Fibroblast of villous mesenchyme (primary cell): Measurements from ENCODE around the gene KRTAP10-5. TPM values are rescaled to one million over a fixed set of nuclear protein-coding genes. Genes with fewer than 3 reads are reported as not detected.
"Not testable (repeated sequence)": the region's sequence is repeated elsewhere in the genome, so short reads cannot be mapped to it uniquely, and the experiment has no call there.

Experiments
- DNase-seq: peaks from one replicate; pipeline ENCODE4 v3.0.0-alpha.2; 2010; ENCODE audit warnings: low read depth
- H3K4me3 ChIP-seq: 2 replicates; pipeline ENCODE4 v1.5.1; 2011; ENCODE audit warnings: low read depth, mild to moderate bottlenecking, low read length
- total RNA-seq: library from RNA; depleted of rRNA; stranded (reverse); fragments of >200 nt; gene quantifications from 2 replicates; pipeline ENCODE4 v1.2.3, GENCODE V29; 2012
- TF ChIP-seq, protein P1 (sequence below): IDR thresholded peaks from 2 replicates; pipeline ENCODE4 v1.5.1; 2012; ENCODE audit warnings: low read depth, mild to moderate bottlenecking, low read length; ENCODE audit not compliant: insufficient read depth

KRTAP10-5 gene, protein sequence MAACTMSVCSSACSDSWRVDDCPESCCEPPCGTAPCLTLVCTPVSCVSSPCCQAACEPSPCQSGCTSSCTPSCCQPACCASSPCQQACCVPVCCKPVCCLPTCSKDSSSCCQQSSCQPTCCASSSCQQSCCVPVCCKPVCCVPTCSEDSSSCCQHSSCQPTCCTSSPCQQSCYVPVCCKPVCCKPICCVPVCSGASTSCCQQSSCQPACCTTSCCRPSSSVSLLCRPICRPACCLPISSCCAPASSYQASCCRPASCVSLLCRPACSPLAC
- total RNA-seq = not detected in 2 replicates

DNA sequence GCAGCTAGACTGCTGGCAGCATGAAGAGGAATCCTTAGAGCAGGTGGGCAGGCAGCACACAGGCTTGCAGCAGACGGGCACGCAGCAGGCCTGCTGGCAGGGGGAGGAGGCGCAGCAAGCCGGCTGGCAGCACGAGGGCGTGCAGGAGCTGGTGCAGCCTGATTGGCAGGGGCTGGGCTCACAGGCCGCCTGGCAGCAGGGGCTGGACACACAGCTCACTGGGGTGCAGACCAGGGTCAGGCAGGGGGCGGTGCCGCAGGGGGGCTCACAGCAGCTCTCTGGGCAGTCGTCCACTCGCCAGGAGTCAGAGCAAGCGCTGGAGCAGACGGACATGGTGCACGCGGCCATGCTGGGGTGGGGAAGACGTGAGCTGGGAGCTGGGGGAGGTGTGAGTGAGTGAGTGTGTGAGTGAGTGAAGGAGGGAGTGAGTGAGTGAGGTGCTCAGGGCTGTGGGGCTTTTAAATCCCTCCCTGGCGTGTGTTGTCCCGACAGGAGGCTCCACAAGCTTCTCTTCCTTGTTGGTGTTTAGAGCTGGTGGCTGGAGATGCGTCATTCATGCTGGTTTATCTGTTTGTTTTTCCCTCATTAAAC, at the start of gene KRTAP10-5:
Gene KRTAP10-5, minus strand, starts transcription at position 374 of the 591 bp plus-strand sequence. Its CDS starts 26 bp downstream, at position 348.
- H3K4me3 ChIP-seq, DNase-seq: not testable (repeated sequence)

DNA sequence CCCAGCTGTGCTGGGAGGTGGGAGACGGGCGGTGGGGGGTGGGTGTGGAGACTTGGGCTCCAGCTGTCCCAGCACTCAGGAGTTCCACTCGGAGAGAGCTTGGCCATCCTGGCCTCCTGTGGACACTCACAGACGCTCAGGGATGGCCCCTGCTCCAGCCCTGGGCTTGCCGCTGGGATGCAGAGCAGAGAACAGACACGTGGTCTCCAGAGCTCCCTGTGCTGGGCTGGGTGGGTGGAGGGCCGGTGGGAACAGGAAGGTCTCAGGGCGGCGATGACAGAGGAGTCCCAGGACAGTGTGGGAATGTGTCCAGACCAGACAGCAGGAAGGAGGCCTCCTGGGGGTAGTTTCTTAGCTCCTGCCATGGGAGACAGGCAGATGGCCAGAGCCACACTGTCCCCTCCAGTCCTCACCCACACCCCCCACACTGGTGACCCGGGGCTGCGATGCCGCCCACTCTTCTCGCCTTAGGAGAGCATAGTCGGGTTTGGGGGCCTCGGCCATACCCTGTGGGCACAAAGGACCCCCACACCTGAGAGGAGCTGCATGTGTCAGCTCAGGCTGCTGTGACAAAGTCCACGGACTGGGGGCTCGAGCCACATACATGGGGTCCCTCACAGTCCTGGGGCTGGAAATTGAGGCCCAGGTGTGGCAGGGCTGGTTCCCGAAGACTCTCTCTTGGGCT, 48.4 kb upstream of the KRTAP10-5 start:
- no peak overlapping the region for H3K4me3 ChIP-seq
- TF ChIP-seq, protein P1, sequence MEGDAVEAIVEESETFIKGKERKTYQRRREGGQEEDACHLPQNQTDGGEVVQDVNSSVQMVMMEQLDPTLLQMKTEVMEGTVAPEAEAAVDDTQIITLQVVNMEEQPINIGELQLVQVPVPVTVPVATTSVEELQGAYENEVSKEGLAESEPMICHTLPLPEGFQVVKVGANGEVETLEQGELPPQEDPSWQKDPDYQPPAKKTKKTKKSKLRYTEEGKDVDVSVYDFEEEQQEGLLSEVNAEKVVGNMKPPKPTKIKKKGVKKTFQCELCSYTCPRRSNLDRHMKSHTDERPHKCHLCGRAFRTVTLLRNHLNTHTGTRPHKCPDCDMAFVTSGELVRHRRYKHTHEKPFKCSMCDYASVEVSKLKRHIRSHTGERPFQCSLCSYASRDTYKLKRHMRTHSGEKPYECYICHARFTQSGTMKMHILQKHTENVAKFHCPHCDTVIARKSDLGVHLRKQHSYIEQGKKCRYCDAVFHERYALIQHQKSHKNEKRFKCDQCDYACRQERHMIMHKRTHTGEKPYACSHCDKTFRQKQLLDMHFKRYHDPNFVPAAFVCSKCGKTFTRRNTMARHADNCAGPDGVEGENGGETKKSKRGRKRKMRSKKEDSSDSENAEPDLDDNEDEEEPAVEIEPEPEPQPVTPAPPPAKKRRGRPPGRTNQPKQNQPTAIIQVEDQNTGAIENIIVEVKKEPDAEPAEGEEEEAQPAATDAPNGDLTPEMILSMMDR = no peak
- no peak for DNase-seq

DNA sequence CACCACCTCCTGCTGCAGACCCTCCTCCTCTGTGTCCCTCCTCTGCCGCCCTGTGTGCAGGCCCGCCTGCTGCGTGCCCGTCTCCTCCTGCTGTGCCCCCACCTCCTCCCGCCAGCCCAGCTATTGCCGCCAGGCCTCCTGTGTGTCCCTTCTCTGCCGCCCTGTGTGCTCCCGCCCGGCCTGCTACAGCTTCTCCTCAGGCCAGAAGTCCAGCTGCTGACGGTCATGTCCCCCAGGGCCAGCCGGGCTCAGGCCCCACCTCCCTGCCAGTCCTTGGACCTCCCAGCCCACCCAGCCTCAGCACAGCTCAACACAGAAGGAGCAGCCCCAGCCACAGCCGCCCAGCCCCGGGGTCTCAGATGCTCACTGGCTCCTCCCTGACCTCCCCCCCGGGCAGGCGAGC, 47.4 kb upstream of the KRTAP10-5 start:
- DNase-seq, H3K4me3 ChIP-seq: not testable (repeated sequence)

DNA sequence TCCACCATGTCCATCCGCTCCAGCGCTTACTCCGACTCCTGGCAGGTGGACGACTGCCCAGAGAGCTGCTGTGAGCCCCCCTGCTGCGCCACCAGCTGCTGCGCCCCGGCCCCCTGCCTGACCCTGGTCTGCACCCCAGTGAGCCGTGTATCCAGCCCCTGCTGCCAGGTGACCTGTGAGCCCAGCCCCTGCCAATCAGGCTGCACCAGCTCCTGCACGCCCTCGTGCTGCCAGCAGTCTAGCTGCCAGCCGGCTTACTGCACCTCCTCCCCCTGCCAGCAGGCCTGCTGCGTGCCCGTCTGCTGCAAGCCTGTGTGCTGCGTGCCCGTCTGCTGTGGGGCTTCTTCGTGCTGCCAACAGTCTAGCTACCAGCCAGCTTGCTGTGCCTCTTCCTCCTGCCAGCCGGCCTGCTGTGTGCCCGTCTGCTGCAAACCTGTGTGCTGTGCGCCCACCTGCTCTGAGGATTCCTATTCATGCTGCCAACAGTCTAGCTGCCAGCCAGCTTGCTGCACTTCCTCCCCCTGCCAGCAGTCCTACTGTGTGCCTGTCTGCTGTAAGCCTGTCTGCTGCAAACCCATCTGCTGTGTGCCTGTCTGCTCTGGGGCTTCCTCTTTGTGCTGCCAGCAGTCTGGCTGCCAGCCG, 46.9 kb upstream of the KRTAP10-5 start:
- not testable (repeated sequence) for H3K4me3 ChIP-seq, DNase-seq

DNA sequence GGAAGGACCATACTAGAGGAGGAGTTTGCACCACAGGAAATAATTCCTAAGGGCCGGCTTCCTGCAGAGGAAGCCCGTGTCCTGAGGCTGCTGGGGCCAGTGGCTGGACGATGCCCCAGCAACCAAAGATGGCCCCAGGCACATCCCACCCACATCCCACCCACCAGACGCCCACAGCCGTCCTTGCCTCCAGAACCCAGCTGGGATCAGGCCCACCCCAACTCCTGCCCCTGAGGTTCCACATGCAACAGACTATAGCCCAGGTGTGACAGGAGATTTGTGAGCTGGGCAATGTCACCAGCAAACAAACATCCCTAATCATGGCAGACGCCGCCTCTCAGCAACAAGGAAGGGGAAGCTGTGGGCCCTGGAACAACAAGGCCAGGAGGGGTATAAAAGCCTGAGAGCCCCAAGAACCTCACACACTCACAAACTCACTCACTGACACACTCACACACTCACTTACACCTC, 46.3 kb upstream of the KRTAP10-5 start, which contains the start of gene KRTAP10-9:
Gene KRTAP10-9, plus strand, starts transcription at position 421 of the 471 bp plus-strand sequence. CDS start 79 bp downstream, outside the sequence.
- TF ChIP-seq, protein P1 = no peak
- no peak for DNase-seq
- H3K4me3 ChIP-seq = no peak within 1 kb of the TSS

DNA sequence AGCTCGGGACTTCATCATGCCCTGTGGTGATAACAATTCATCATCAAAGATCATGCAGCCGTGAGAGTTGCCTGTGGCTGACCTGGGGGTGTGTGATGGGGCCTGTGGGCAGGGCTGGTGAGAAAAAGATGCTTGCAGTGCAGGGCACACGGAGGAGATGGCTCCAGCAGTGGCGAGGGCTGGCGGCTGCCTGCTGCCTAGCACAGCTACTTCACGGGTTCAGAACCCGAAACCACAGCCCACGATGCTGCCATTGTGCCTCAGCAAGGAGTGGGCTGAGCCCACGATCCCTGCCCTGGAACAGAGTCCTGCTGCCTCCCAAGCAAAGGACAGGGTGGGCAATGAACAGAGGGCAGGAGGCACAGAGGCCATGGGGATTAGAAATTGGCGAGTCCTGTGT, 45.9 kb upstream of the KRTAP10-5 start:
- TF ChIP-seq, protein P1 = no peak
- no peak overlapping the region for H3K4me3 ChIP-seq
- no peak for DNase-seq

DNA sequence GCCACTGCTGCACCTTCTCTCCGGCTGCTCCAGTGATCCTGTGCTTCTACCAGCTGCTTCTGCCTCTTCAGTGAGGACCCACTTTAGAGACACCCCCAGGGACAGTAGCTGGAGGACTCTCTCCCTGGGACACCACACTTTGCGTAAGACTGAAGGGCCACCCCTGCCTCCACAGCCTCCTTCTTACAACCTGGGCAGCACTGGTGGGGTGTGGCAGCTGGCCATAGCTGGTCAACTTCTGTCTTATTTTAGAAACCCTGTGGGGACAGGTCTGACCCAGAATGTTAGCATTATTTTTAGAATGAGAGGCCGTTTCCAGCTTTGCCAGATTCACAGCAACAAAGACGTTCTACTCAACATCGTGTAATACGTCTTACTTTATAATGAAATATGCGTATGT, 45.4 kb upstream of the KRTAP10-5 start:
- no peak overlapping the region for H3K4me3 ChIP-seq
- TF ChIP-seq, protein P1 = no peak
- no peak for DNase-seq

DNA sequence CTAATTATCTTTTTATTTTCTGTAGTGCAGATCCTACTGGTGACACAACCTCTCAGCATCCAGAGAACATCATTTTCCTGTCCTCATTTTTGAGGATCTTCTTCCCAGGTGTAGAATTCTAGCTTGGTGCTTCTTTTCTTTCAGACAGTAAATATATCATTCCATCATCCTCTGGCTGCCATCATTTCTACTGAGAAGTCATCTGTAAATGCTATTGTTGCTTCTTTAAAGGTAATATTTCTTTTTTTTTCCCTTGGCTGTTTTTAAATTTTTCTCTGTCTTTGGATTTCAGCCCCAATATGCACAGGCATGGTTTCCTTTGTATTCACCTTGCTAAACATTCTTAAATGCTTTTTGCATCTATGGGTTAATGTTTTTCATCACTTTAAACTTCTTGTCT, 43.2 kb upstream of the KRTAP10-5 start:
- H3K4me3 ChIP-seq = no peak overlapping the region
- TF ChIP-seq, protein P1 = no peak
- no peak for DNase-seq
